A549 (cell line): ENCODE results near the gene RASGRP1. TPM values are rescaled to one million over a fixed set of nuclear protein-coding genes. Genes with fewer than 3 reads are reported as not detected.

ENCODE experiments used
- ATAC-seq, 2 experiments: fragments of 200-7000 bp in 1 of 2; fragments of >200 bp in 1 of 2; cut with Nextera tagmentation in 1 of 2; cut with Tn5 transposase in 1 of 2; 3 replicates each; pipeline versions ENCODE4 v1.8.0 to v1.9.1; 2018 to 2020; ENCODE audit warnings: mild to moderate bottlenecking in 1 of 2, moderate library complexity in 1 of 2
- CTCF ChIA-PET: fragments of 300-600 bp; sonication (Branson Sonifier 250); formaldehyde crosslinking; extraction: SDS; loops from one replicate; lab custom pipeline; 2021; ENCODE audit warnings: antibody characterized with exemption, inconsistent platforms; lab: Yijun Ruan, JAX
- POLR2A ChIA-PET: fragments of 350-600 bp; formaldehyde crosslinking; extraction: SDS; loops from one replicate; lab custom pipeline; 2021; ENCODE audit warnings: antibody characterized with exemption, inconsistent platforms; lab: Yijun Ruan, JAX
- DNase-seq, 2 experiments: peaks; one replicate each; pipeline versions ENCODE4 v3.0.0 to v3.0.0-alpha.2; 2011 to 2016; ENCODE audit warnings: low read depth in 1 of 2, low spot score in 1 of 2
- FAIRE-seq: peaks from 2 replicates; lab custom pipeline; 2011; peaks lifted over from hg19 to GRCh38; lab: Jason Lieb, UNC
- H3K27ac ChIP-seq, 2 experiments: fragments of >200 bp; sonication (Bioruptor Twin); formaldehyde crosslinking; 3 replicates each; pipeline ENCODE4 v1.5.1; 2016 to 2017
- H3K4me1 ChIP-seq: fragments of >200 bp; sonication (Bioruptor Twin); formaldehyde crosslinking; 3 replicates; pipeline ENCODE4 v1.6.1; 2016
- H3K4me2 ChIP-seq: fragments of >200 bp; sonication (Bioruptor Twin); formaldehyde crosslinking; 3 replicates; pipeline ENCODE4 v1.6.1; 2016
- H3K4me3 ChIP-seq: fragments of >200 bp; sonication (Bioruptor Twin); formaldehyde crosslinking; 3 replicates; pipeline ENCODE4 v1.5.1; 2016
- H3K9me3 ChIP-seq: fragments of >200 bp; sonication (Bioruptor Twin); formaldehyde crosslinking; 3 replicates; pipeline ENCODE4 v1.6.1; 2016
- BCL3 ChIP-seq: fragments of >200 bp; sonication (Bioruptor Twin); formaldehyde crosslinking; IDR thresholded peaks from 3 replicates; pipeline ENCODE4 v1.6.1; 2016
- CEBPB ChIP-seq, 2 experiments: fragments of >200 bp in 1 of 2; sonication (Bioruptor Twin) in 1 of 2; formaldehyde crosslinking in 1 of 2; IDR thresholded peaks; 2 replicates each; pipeline ENCODE4 v1.6.1; 2012 to 2016
- CHD4 ChIP-seq: fragments of 200-600 bp; sonication (generic); IDR thresholded peaks from 2 replicates; pipeline ENCODE4 v1.6.1; 2016; ENCODE audit warnings: antibody characterized with exemption, mild to moderate bottlenecking, borderline replicate concordance
- FOSL2 ChIP-seq, 2 experiments: fragments of 450-650 bp in 1 of 2; fragments of >200 bp in 1 of 2; sonication (Bioruptor Twin) in 1 of 2; formaldehyde crosslinking; IDR thresholded peaks; 2 replicates each; pipeline versions ENCODE4 v1.5.0 to v1.6.1; 2016 to 2020; ENCODE audit warnings: mild to moderate bottlenecking in 1 of 2, moderate library complexity in 1 of 2
- FOXS1 ChIP-seq: fragments of 250-450 bp; sonication (Bioruptor Pico); IDR thresholded peaks from 2 replicates; pipeline ENCODE4 v1.5.0; 2020; ENCODE audit warnings: mild to moderate bottlenecking, moderate library complexity
- HDAC2 ChIP-seq: fragments of 200-600 bp; sonication (generic); IDR thresholded peaks from 2 replicates; pipeline ENCODE4 v1.6.1; 2016
- HEYL ChIP-seq: fragments of 250-450 bp; sonication (Bioruptor Pico); IDR thresholded peaks from 2 replicates; pipeline ENCODE4 v1.8.0; 2021; ENCODE audit warnings: mild to moderate bottlenecking, moderate library complexity
- HOXB5 ChIP-seq: fragments of 250-450 bp; sonication (Bioruptor Pico); IDR thresholded peaks from 2 replicates; pipeline ENCODE4 v1.5.0; 2020; ENCODE audit warnings: mild to moderate bottlenecking, moderate library complexity
- KDM1A ChIP-seq: fragments of 200-600 bp; sonication (generic); IDR thresholded peaks from 2 replicates; pipeline ENCODE4 v1.6.1; 2016; ENCODE audit warnings: low read depth, mild to moderate bottlenecking
- KDM5A ChIP-seq: fragments of 200-600 bp; sonication (generic); IDR thresholded peaks from 2 replicates; pipeline ENCODE4 v1.6.1; 2016; ENCODE audit warnings: antibody characterized with exemption, mild to moderate bottlenecking
- MYC ChIP-seq: IDR thresholded peaks from 2 replicates; pipeline ENCODE4 v1.6.1; 2012; ENCODE audit warnings: mild to moderate bottlenecking, inconsistent platforms, low read length, improper control_type of control experiment, borderline replicate concordance
- POLR2A ChIP-seq: IDR thresholded peaks from 2 replicates; pipeline ENCODE4 v1.6.1; 2012; ENCODE audit warnings: mild to moderate bottlenecking, low read length
- RFX5 ChIP-seq: fragments of 450-650 bp; IDR thresholded peaks from 2 replicates; pipeline ENCODE4 v1.7.1; 2014; ENCODE audit warnings: antibody characterized with exemption, mild to moderate bottlenecking, moderate library complexity
- RNF2 ChIP-seq: fragments of 200-600 bp; sonication (generic); IDR thresholded peaks from 2 replicates; pipeline ENCODE4 v1.6.1; 2016; ENCODE audit warnings: low read depth, mild to moderate bottlenecking, antibody characterized with exemption, moderate library complexity, borderline replicate concordance
- SMC3 ChIP-seq: fragments of >200 bp; sonication (Bioruptor Twin); formaldehyde crosslinking; IDR thresholded peaks from 3 replicates; pipeline ENCODE4 v1.6.1; 2018; ENCODE audit warnings: inconsistent platforms
- SREBF2 ChIP-seq: fragments of 450-650 bp; IDR thresholded peaks from 2 replicates; pipeline ENCODE4 v1.6.1; 2014; ENCODE audit warnings: mild to moderate bottlenecking, moderate library complexity
- TP53 ChIP-seq: fragments of 250-450 bp; sonication (Bioruptor Pico); IDR thresholded peaks from 2 replicates; pipeline ENCODE4 v1.5.0; 2021; ENCODE audit warnings: mild to moderate bottlenecking, moderate library complexity
- ZFP36 ChIP-seq: fragments of 450-650 bp; IDR thresholded peaks from 2 replicates; pipeline ENCODE4 v1.6.1; 2014; ENCODE audit warnings: borderline replicate concordance; ENCODE audit not compliant: partially characterized antibody
- ZNF302 ChIP-seq: fragments of 250-450 bp; sonication (Bioruptor Pico); IDR thresholded peaks from 2 replicates; pipeline ENCODE4 v1.9.0; 2021; ENCODE audit warnings: inconsistent platforms, mild to moderate bottlenecking, moderate library complexity
- ZSCAN20 ChIP-seq: fragments of 250-450 bp; sonication (Bioruptor Pico); IDR thresholded peaks from 2 replicates; pipeline ENCODE4 v1.8.0; 2022; ENCODE audit warnings: mild to moderate bottlenecking, moderate library complexity
- WGBS: methylation state at CpG from one replicate; pipeline ENCODE4 v1.1.6; 2017; ENCODE audit errors: missing lambda C conversion rate; 5-methylcytosine and 5-hydroxymethylcytosine counted together
- polyA plus RNA-seq, 4 experiments: library from polyadenylated mRNA; depleted of rRNA in 3 of 4; stranded (reverse); fragments of >200 nt; fragmentation: RNase III in 1 of 4; extraction: RNeasy Plus Mini Kit Qiagen cat#74134 plus additional on column Dnase treatment in 1 of 4; gene quantifications; 2 replicates in 3 of 4; 3 replicates in 1 of 4; pipeline ENCODE4 v1.2.3, GENCODE V29; 2011 to 2017
- TF ChIP-seq, protein P1 (sequence below): IDR thresholded peaks from 2 replicates; pipeline ENCODE4 v1.6.1; 2012; ENCODE audit warnings: low read depth, borderline replicate concordance
- TF ChIP-seq, protein P2 (sequence below): fragments of 250-450 bp; sonication (Bioruptor Pico); IDR thresholded peaks from 2 replicates; pipeline ENCODE4 v1.5.0; 2021; ENCODE audit warnings: mild to moderate bottlenecking, moderate library complexity, borderline replicate concordance
- TF ChIP-seq, protein P3 (sequence below): fragments of 150-350 bp; IDR thresholded peaks from 2 replicates; pipeline ENCODE4 v1.6.1; 2014; ENCODE audit warnings: low read depth, mild to moderate bottlenecking, low read length

The RASGRP1 gene
- polyA plus RNA-seq, 2 of the 4 experiments (the other 2 are of a cell fraction): 0.70 to 1.2 TPM

GRCh38 chr15:38609097-38609738 lies 44.6 kb upstream of the RASGRP1 start:
- no peak for DNase-seq
- ATAC-seq: no peak
- Histone ChIP-seq H3K4me1 (no peaks in the 10 kb centered on the region), H3K27ac (no peak overlapping the region), H3K9me3 (no peaks in the 10 kb centered on the region), H3K4me3 (no peak overlapping the region), H3K4me2 (no peak overlapping the region)
- ChIA-PET CTCF (interaction anchor here (2.3 kb wide), 1 partner anchor 45 kb away, joined by 6 read pairs; the partner anchor contains the start of gene RASGRP1), POLR2A (no interaction called here)
- TF ChIP-seq ZNF302 (CRISPR knock-in tag): no peak
- no peak for TF ChIP-seq SMC3
- no peak for TF ChIP-seq CHD4
- no peak for TF ChIP-seq KDM5A
- TF ChIP-seq ZSCAN20 (CRISPR knock-in tag): no peak
- TF ChIP-seq ZFP36: no peak
- TF ChIP-seq HDAC2: no peak
- TF ChIP-seq KDM1A: no peak
- TF ChIP-seq, protein P1, sequence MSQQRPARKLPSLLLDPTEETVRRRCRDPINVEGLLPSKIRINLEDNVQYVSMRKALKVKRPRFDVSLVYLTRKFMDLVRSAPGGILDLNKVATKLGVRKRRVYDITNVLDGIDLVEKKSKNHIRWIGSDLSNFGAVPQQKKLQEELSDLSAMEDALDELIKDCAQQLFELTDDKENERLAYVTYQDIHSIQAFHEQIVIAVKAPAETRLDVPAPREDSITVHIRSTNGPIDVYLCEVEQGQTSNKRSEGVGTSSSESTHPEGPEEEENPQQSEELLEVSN: no peak
- TF ChIP-seq, protein P2, sequence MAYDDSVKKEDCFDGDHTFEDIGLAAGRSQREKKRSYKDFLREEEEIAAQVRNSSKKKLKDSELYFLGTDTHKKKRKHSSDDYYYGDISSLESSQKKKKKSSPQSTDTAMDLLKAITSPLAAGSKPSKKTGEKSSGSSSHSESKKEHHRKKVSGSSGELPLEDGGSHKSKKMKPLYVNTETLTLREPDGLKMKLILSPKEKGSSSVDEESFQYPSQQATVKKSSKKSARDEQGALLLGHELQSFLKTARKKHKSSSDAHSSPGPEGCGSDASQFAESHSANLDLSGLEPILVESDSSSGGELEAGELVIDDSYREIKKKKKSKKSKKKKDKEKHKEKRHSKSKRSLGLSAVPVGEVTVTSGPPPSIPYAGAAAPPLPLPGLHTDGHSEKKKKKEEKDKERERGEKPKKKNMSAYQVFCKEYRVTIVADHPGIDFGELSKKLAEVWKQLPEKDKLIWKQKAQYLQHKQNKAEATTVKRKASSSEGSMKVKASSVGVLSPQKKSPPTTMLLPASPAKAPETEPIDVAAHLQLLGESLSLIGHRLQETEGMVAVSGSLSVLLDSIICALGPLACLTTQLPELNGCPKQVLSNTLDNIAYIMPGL: no peak
- no peak for TF ChIP-seq FOSL2 (IDR thresholded peaks at IDR 0.05)
- no peak for TF ChIP-seq FOSL2 (CRISPR knock-in tag; IDR thresholded peaks at IDR 0.05)
- TF ChIP-seq HOXB5 (CRISPR knock-in tag): no peak
- no peak for TF ChIP-seq SREBF2
- no peak for TF ChIP-seq FOXS1 (CRISPR knock-in tag)
- FAIRE-seq: no peak
- WGBS: 64% methylated on average over 4 of the region's 4 CpGs

DNA sequence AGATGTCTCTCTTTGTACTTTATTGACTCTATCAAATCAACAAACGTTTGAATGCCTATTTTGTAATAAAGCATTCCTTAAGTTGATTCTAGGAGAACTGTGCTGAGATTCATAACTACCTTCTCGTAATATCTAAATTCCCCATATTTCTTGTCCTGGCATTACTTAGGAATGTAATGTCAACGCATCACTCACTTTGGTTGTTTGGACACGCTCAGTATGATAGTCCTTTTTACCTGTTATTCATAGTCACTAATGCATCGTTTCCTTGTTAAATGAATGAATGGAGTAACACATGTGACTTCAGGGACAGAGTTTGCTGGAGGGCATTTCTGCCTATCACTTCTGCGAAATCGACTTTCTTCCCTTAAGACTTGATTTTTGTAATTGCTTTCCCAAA lies 44.1 kb upstream of the RASGRP1 start:
- no peak overlapping the region for H3K4me2 ChIP-seq
- H3K4me3 ChIP-seq: no peak overlapping the region
- 52% methylated on average over 7 of the region's 7 CpGs for WGBS
- no peak for FAIRE-seq
- ChIA-PET CTCF (interaction anchor here (2.3 kb wide), 1 partner anchor 45 kb away, joined by 6 read pairs; the partner anchor contains the start of gene RASGRP1), POLR2A (no interaction called here)
- DNase-seq: no peak
- no peak for TF ChIP-seq RFX5
- no peak for TF ChIP-seq CEBPB (IDR thresholded peaks at IDR 0.05)
- no peak for TF ChIP-seq RNF2
- TF ChIP-seq MYC: no peak
- TF ChIP-seq BCL3: no peak
- TF ChIP-seq HEYL (CRISPR knock-in tag): no peak
- no peak for TF ChIP-seq KDM1A
- TF ChIP-seq POLR2A: no peak
- H3K27ac ChIP-seq: no peak overlapping the region
- ATAC-seq: no peak
- H3K9me3 ChIP-seq: no peaks in the 10 kb centered on the region
- H3K4me1 ChIP-seq: no peaks in the 10 kb centered on the region

- H3K4me2 ChIP-seq: no peak overlapping the region
- no peak overlapping the region for H3K4me3 ChIP-seq
- ChIA-PET POLR2A (no interaction called here), CTCF (no interaction called here)
- TF ChIP-seq TP53 (CRISPR knock-in tag): no peak
- no peak for TF ChIP-seq HEYL (CRISPR knock-in tag)
- TF ChIP-seq, protein P3, sequence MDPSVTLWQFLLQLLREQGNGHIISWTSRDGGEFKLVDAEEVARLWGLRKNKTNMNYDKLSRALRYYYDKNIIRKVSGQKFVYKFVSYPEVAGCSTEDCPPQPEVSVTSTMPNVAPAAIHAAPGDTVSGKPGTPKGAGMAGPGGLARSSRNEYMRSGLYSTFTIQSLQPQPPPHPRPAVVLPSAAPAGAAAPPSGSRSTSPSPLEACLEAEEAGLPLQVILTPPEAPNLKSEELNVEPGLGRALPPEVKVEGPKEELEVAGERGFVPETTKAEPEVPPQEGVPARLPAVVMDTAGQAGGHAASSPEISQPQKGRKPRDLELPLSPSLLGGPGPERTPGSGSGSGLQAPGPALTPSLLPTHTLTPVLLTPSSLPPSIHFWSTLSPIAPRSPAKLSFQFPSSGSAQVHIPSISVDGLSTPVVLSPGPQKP: no peak
- 27% methylated on average over 3 of the region's 3 CpGs for WGBS
- no peak overlapping the region for H3K27ac ChIP-seq
- DNase-seq (no peak), ATAC-seq (no peak), FAIRE-seq (no peak)
- no peaks in the 10 kb centered on the region for H3K4me1 ChIP-seq
- H3K9me3 ChIP-seq: no peaks in the 10 kb centered on the region
These were observed 41.1 kb upstream of the RASGRP1 start for GRCh38 chr15:38605744-38606143.
